HepG2 (cell line): ENCODE data around the gene BCL2L11. TPM values are rescaled to one million over a fixed set of nuclear protein-coding genes. Genes with fewer than 3 reads are reported as not detected.

ENCODE experiments used
- ATAC-seq: fragments of 200-7000 bp; cut with Tn5 transposase; 3 replicates; pipeline ENCODE4 v1.9.1; 2020; ENCODE audit warnings: mild to moderate bottlenecking, moderate library complexity
- BruUV-seq: library from RNA; stranded (reverse); fragments of 400-500 nt; replicated peaks from 2 replicates; lab custom pipeline; 2021; lab: Mats Ljungman, UMichigan
- CTCF ChIA-PET: fragments of 300-600 bp; formaldehyde crosslinking; extraction: SDS; loops from one replicate; lab custom pipeline; 2021; ENCODE audit warnings: low total read pairs, inconsistent platforms, low intra/inter-chr PET ratio; lab: Yijun Ruan, JAX
- POLR2A ChIA-PET: fragments of 350-600 bp; sonication (Branson Sonifier 250); formaldehyde crosslinking; loops from one replicate; lab custom pipeline; 2020; ENCODE audit warnings: antibody characterized with exemption, inconsistent platforms; lab: Yijun Ruan, JAX
- DNase-seq: peaks from one replicate; pipeline ENCODE4 v3.0.0-alpha.2; 2015; ENCODE audit warnings: low spot score
- FAIRE-seq: peaks from 3 replicates; lab custom pipeline; 2011; peaks lifted over from hg19 to GRCh38; lab: Jason Lieb, UNC
- H2AFZ ChIP-seq: one replicate; pipeline ENCODE4 v1.6.1; 2011; ENCODE audit warnings: low read length, inconsistent platforms
- H3K27ac ChIP-seq: fragments of 300-600 bp; 3 replicates; pipeline ENCODE4 v1.8.0; 2011; ENCODE audit warnings: mixed run types, mild to moderate bottlenecking, mixed read lengths, low read length, inconsistent platforms; ENCODE audit not compliant: insufficient read depth; ENCODE audit errors: extremely low read length
- H3K27me3 ChIP-seq, 2 experiments: fragments of 200-600 bp in 1 of 2; 2 replicates in 1 of 2; 3 replicates in 1 of 2; pipeline versions ENCODE4 v1.6.0 to v1.8.0; 2011; ENCODE audit warnings: low read length in 2 of 2, mild to moderate bottlenecking in 2 of 2, moderate library complexity in 2 of 2, inconsistent platforms in 1 of 2; ENCODE audit not compliant: insufficient read depth in 2 of 2, control insufficient read depth in 1 of 2
- H3K36me3 ChIP-seq, 2 experiments: fragments of 200-600 bp in 1 of 2; replicated peaks in 1 of 2; 2 replicates in 1 of 2; 3 replicates in 1 of 2; pipeline versions ENCODE4 v1.5.1 to v1.8.0; 2011; ENCODE audit warnings: low read length in 2 of 2, inconsistent platforms in 1 of 2; ENCODE audit not compliant: insufficient read depth in 2 of 2, control insufficient read depth in 1 of 2
- H3K4me1 ChIP-seq: 2 replicates; pipeline ENCODE4 v1.5.1; 2012; ENCODE audit warnings: low read length, inconsistent platforms; ENCODE audit not compliant: insufficient read depth
- H3K4me2 ChIP-seq: 2 replicates; pipeline ENCODE4 v1.6.0; 2011; ENCODE audit warnings: low read depth, low read length, inconsistent platforms
- H3K4me3 ChIP-seq, 3 experiments: fragments of 200-600 bp in 1 of 3; sonication (generic), shearing (Covaris generic) in 1 of 3; replicated peaks in 1 of 3; 2 replicates each; pipeline ENCODE4 v1.5.1; 2011 to 2016; ENCODE audit warnings: low read length in 3 of 3, inconsistent platforms in 2 of 3, low read depth in 2 of 3, mild to moderate bottlenecking in 2 of 3, control low read depth in 1 of 3, mixed read lengths in 1 of 3; ENCODE audit not compliant: insufficient read depth in 1 of 3
- H3K79me2 ChIP-seq: one replicate; pipeline ENCODE4 v1.6.1; 2011; ENCODE audit warnings: low read length, inconsistent platforms; ENCODE audit not compliant: insufficient read depth
- H3K9ac ChIP-seq: 2 replicates; pipeline ENCODE4 v1.6.0; 2011; ENCODE audit warnings: mild to moderate bottlenecking, low read depth, low read length, inconsistent platforms; ENCODE audit not compliant: insufficient read depth
- H3K9me3 ChIP-seq: 2 replicates; pipeline ENCODE4 v1.5.1; 2012; ENCODE audit warnings: mild to moderate bottlenecking, low read length
- H4K20me1 ChIP-seq: 2 replicates; pipeline ENCODE4 v1.6.0; 2011; ENCODE audit warnings: inconsistent platforms, mild to moderate bottlenecking, low read length, moderate library complexity; ENCODE audit not compliant: insufficient read depth
- ATF7 ChIP-seq, 2 experiments: fragments of 450-650 bp in 1 of 2; sonication (generic) in 1 of 2; formaldehyde crosslinking in 1 of 2; IDR thresholded peaks; 2 replicates each; pipeline versions ENCODE4 v1.4.0 to v1.6.1; 2016 to 2020; ENCODE audit warnings: antibody characterized with exemption in 1 of 2, mild to moderate bottlenecking in 1 of 2, missing genetic modification reagents in 1 of 2
- KLF6 ChIP-seq: IDR thresholded peaks from 2 replicates; pipeline ENCODE4 v1.8.0; 2016; ENCODE audit warnings: missing biosample characterization, missing genetic modification reagents
- KMT2A ChIP-seq: sonication (generic); formaldehyde crosslinking; IDR thresholded peaks from 2 replicates; pipeline ENCODE4 v1.4.0; 2020; ENCODE audit warnings: missing genetic modification reagents
- MTF2 ChIP-seq: sonication (generic); formaldehyde crosslinking; IDR thresholded peaks from 2 replicates; pipeline ENCODE4 v1.5.0; 2020; ENCODE audit warnings: missing genetic modification reagents, borderline replicate concordance
- ZBTB38 ChIP-seq: sonication (generic); formaldehyde crosslinking; IDR thresholded peaks from 2 replicates; pipeline ENCODE4 v1.5.1; 2020; ENCODE audit warnings: mild to moderate bottlenecking, missing genetic modification reagents
- ZNF335 ChIP-seq: sonication (generic); formaldehyde crosslinking; IDR thresholded peaks from 2 replicates; pipeline ENCODE4 v1.4.0; 2020; ENCODE audit warnings: missing genetic modification reagents
- ZNF432 ChIP-seq: sonication (generic); formaldehyde crosslinking; IDR thresholded peaks from 2 replicates; pipeline ENCODE4 v1.5.0; 2020; ENCODE audit warnings: missing genetic modification reagents, mild to moderate bottlenecking, borderline replicate concordance
- ZNF44 ChIP-seq: sonication (generic); formaldehyde crosslinking; IDR thresholded peaks from 2 replicates; pipeline ENCODE4 v1.5.1; 2020; ENCODE audit warnings: mild to moderate bottlenecking, missing genetic modification reagents
- WGBS: methylation state at CpG from one replicate; pipeline ENCODE4 v1.1.6; 2017; ENCODE audit warnings: low lambda C conversion rate; 5-methylcytosine and 5-hydroxymethylcytosine counted together
- in situ Hi-C: cut with HindIII; loops from 2 replicates; pipeline ENCODE4 v1.10.0; 2017; ENCODE audit warnings: low pct_unique_long_range_greater_than_20kb; ENCODE audit not compliant: extremely low pct_ligation_motif_present
- intact Hi-C: fragments of 100-400 bp; cut with micrococcal nuclease; formaldehyde crosslinking; loops from one replicate; pipeline ENCODE4 v1.10.0; 2022; ENCODE audit not compliant: unreplicated experiment
- polyA plus RNA-seq, 8 experiments: library from polyadenylated mRNA; depleted of rRNA in 3 of 8; stranded (reverse) in 7 of 8; unstranded in 1 of 8; fragments of >200 nt; fragmentation: Illumina TruSeq in 4 of 8; extraction: Trizol in 4 of 8; gene quantifications; 2 replicates each; pipeline versions ENCODE4 v1.2.1 to v1.2.3, GENCODE V29; 2011 to 2016; ENCODE audit warnings: low read depth in 4 of 8, missing spikeins in 1 of 8, mixed read lengths in 1 of 8; ENCODE audit not compliant: insufficient read depth in 1 of 8
- total RNA-seq, 5 experiments: library from RNA; depleted of rRNA; stranded (reverse); fragments of >200 nt; fragmentation: Illumina TruSeq; extraction: Trizol; gene quantifications; 2 replicates each; pipeline ENCODE4 v1.2.3, GENCODE V29; 2016; ENCODE audit warnings: low read depth in 1 of 5
- TF ChIP-seq, protein P1 (sequence below): sonication (generic); formaldehyde crosslinking; IDR thresholded peaks from 2 replicates; pipeline ENCODE4 v1.5.1; 2020; ENCODE audit warnings: missing genetic modification reagents, mild to moderate bottlenecking, borderline replicate concordance
- TF ChIP-seq, protein P2 (sequence below): IDR thresholded peaks from 2 replicates; pipeline ENCODE4 v1.6.1; 2016; ENCODE audit warnings: low read depth

The BCL2L11 gene
- total and polyA plus RNA-seq, 2 of the 13 experiments (the other 11 are each of a cell fraction or from before 2014, with no cell fraction given): 6.1 to 9.7 TPM

DNA sequence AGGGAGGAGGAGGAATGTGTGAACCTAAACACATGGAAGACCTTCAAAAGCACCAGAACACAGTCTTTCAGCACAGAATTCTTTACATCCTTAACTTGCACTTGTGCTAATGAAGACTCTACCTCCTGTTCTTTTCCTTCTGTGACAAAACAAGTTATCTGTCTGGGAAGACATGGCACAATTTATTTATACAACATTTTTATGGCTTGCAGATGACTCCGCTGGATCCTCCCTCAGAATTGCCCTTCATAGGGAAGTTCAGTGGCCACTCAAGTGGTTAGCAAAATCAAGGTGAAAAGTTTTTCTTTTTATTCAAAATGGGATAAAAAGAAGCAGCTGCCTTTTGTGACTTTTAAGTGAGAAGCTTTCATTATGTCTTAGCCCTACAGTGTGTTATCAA, 21.4 kb downstream of the BCL2L11 start (continued):
- TF ChIP-seq ZNF432 (CRISPR knock-in tag): no peak
- no peak for TF ChIP-seq ZNF44
- no peak for TF ChIP-seq MTF2 (CRISPR knock-in tag)
- TF ChIP-seq, protein P1, sequence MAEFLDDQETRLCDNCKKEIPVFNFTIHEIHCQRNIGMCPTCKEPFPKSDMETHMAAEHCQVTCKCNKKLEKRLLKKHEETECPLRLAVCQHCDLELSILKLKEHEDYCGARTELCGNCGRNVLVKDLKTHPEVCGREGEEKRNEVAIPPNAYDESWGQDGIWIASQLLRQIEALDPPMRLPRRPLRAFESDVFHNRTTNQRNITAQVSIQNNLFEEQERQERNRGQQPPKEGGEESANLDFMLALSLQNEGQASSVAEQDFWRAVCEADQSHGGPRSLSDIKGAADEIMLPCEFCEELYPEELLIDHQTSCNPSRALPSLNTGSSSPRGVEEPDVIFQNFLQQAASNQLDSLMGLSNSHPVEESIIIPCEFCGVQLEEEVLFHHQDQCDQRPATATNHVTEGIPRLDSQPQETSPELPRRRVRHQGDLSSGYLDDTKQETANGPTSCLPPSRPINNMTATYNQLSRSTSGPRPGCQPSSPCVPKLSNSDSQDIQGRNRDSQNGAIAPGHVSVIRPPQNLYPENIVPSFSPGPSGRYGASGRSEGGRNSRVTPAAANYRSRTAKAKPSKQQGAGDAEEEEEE (CRISPR knock-in tag): no peak
- no peak for TF ChIP-seq KLF6 (CRISPR knock-in tag)

DNA sequence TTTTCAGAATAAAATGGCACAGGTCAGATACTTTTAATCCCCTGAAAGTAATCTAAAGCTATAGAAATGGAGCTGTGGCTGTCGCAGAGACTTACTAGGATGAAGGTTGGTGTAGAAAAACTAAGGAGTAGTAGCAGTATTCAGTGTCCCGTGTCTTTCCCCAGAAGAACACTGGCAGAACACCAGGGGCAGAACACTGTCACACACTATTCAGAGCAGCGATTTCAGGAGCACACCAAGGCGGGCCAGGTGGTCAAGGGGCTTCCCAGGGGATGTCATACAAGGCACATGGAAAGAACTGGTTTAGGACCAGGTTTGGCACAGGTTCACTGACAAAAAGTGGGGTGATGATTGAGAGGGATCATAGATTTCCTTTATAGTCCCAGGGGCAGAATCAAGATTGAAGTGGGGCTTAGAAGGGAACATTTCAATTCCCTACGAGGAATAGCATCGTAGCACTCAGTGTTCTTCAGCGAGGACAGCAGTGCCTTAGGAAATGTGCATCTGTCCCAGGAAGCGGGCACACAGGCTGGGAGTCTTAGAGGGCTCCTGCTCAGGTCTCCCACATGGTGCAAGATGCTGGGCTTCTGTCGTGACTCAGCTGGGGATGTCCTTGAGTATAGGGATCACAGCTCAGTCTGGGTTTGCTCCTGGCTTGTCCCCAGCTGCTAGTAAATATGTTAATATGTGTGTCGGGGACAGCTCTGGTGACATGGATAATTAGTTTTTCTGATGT, 22.6 kb downstream of the BCL2L11 start:
- no TSS peak for BruUV-seq
- Histone ChIP-seq H4K20me1 (no peaks in the 10 kb centered on the region), H3K4me1 (peaks cover 9% of the 10 kb centered on the region; the same call in 1 of the 2 replicates), H3K9ac (no peak overlapping the region), H3K79me2 (peaks cover 28% of the 10 kb centered on the region), H3K4me3 (no peak overlapping the region), H3K36me3 (peaks cover 15 to 73% of the 10 kb centered on the region in 2 experiments), H3K4me2 (no peak overlapping the region), H2AFZ (no peak overlapping the region), H3K27ac (no peak overlapping the region), H3K27me3 (no peaks in the 10 kb centered on the region), H3K9me3 (no peaks in the 10 kb centered on the region)
- intact Hi-C loops: no loop called here
- ChIA-PET POLR2A (interaction anchor here (1.9 kb wide), 1 partner anchor 12 kb away, joined by 4 read pairs; no protein-coding TSS in a partner anchor), CTCF (no interaction called here)
- peak; percentile 24; the same call in 2 of the 3 replicates for ATAC-seq
- no peak for DNase-seq
- 98% methylated on average over 10 of the region's 10 CpGs for WGBS
- FAIRE-seq: no peak
- in situ Hi-C loops: no loop called here
- TF ChIP-seq KMT2A (CRISPR knock-in tag): no peak
- no peak for TF ChIP-seq ATF7 (IDR thresholded peaks at IDR 0.05)
- TF ChIP-seq ATF7 (CRISPR knock-in tag; IDR thresholded peaks at IDR 0.05): no peak
- TF ChIP-seq ZNF335 (CRISPR knock-in tag): no peak
- TF ChIP-seq ZBTB38 (CRISPR knock-in tag): no peak
- TF ChIP-seq, protein P2, sequence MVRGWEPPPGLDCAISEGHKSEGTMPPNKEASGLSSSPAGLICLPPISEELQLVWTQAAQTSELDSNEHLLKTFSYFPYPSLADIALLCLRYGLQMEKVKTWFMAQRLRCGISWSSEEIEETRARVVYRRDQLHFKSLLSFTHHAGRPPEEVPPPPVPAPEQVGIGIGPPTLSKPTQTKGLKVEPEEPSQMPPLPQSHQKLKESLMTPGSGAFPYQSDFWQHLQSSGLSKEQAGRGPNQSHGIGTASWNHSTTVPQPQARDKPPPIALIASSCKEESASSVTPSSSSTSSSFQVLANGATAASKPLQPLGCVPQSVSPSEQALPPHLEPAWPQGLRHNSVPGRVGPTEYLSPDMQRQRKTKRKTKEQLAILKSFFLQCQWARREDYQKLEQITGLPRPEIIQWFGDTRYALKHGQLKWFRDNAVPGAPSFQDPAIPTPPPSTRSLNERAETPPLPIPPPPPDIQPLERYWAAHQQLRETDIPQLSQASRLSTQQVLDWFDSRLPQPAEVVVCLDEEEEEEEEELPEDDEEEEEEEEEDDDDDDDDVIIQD: no peak
